Hepatocyte (in vitro differentiated cells): ENCODE results near the gene SHC3. TPM values are rescaled to one million over a fixed set of nuclear protein-coding genes. Genes with fewer than 3 reads are reported as not detected.

Experiments used
- DNase-seq: peaks from one replicate; pipeline ENCODE4 v3.0.0-alpha.2; 2016; ENCODE audit warnings: low spot score
- H2AFZ ChIP-seq: fragments of 200-600 bp; sonication (generic); 2 replicates; pipeline ENCODE4 v1.6.0; 2016; ENCODE audit warnings: antibody characterized with exemption, mild to moderate bottlenecking
- H3K27ac ChIP-seq: fragments of 200-600 bp; sonication (generic); 2 replicates; pipeline ENCODE4 v1.5.1; 2016; ENCODE audit warnings: mild to moderate bottlenecking
- H3K27me3 ChIP-seq: fragments of 200-600 bp; sonication (generic); 2 replicates; pipeline ENCODE4 v1.6.1; 2016
- H3K36me3 ChIP-seq: fragments of 200-600 bp; sonication (generic); replicated peaks from 2 replicates; pipeline ENCODE4 v1.5.1; 2016; ENCODE audit warnings: low read depth; ENCODE audit not compliant: insufficient read depth
- H3K4me1 ChIP-seq: fragments of 200-600 bp; sonication (generic); 2 replicates; pipeline ENCODE4 v1.5.1; 2016; ENCODE audit warnings: mild to moderate bottlenecking, moderate library complexity; ENCODE audit not compliant: insufficient read depth
- H3K4me2 ChIP-seq: fragments of 200-600 bp; sonication (generic); 2 replicates; pipeline ENCODE4 v1.6.0; 2016
- H3K4me3 ChIP-seq: fragments of 200-600 bp; sonication (generic); 2 replicates; pipeline ENCODE4 v1.5.1; 2016; ENCODE audit warnings: mild to moderate bottlenecking
- H3K79me2 ChIP-seq: fragments of 200-600 bp; sonication (generic); 2 replicates; pipeline ENCODE4 v1.6.0; 2017; ENCODE audit warnings: mild to moderate bottlenecking
- H3K9me2 ChIP-seq: fragments of 200-600 bp; sonication (generic); replicated peaks from 2 replicates; pipeline ENCODE4 v1.6.0; 2017; ENCODE audit warnings: mild to moderate bottlenecking; ENCODE audit not compliant: insufficient read depth
- H3K9me3 ChIP-seq: fragments of 200-600 bp; sonication (generic); 2 replicates; pipeline ENCODE4 v1.5.1; 2016; ENCODE audit warnings: low read depth, mild to moderate bottlenecking
- H4K20me1 ChIP-seq: fragments of 200-600 bp; sonication (generic); 2 replicates; pipeline ENCODE4 v1.6.0; 2016; ENCODE audit warnings: mild to moderate bottlenecking; ENCODE audit not compliant: insufficient read depth, poor library complexity, severe bottlenecking
- EZH2 ChIP-seq: fragments of 200-600 bp; sonication (generic); IDR thresholded peaks from 2 replicates; pipeline ENCODE4 v1.6.1; 2016; ENCODE audit warnings: antibody characterized with exemption, mild to moderate bottlenecking, borderline replicate concordance
- EZH2phosphoT487 ChIP-seq: fragments of 200-600 bp; sonication (generic); IDR thresholded peaks from one replicate; pipeline ENCODE4 v1.6.1; 2018; ENCODE audit warnings: antibody characterized with exemption, mild to moderate bottlenecking, low read depth, moderate library complexity; ENCODE audit not compliant: unreplicated experiment, severe bottlenecking
- WGBS: methylation state at CpG from one replicate; pipeline ENCODE4 v1.1.6; 2016; ENCODE audit warnings: low lambda C conversion rate; ENCODE audit errors: missing lambda C conversion rate; 5-methylcytosine and 5-hydroxymethylcytosine counted together
- polyA plus RNA-seq: library from polyadenylated mRNA; unstranded; fragments of >200 nt; fragmentation: Nextera tagmentation; extraction: Ambion mirVana; gene quantifications from 2 replicates; pipeline ENCODE4 v1.2.1, GENCODE V29; 2016
- total RNA-seq: library from RNA; depleted of rRNA; stranded (reverse); fragments of >200 nt; gene quantifications from 2 replicates; pipeline ENCODE4 v1.2.3, GENCODE V29; 2014
- TF ChIP-seq, protein P1 (sequence below): fragments of 200-600 bp; sonication (generic); IDR thresholded peaks from 2 replicates; pipeline ENCODE4 v1.5.1; 2016; ENCODE audit warnings: antibody characterized with exemption, mild to moderate bottlenecking; ENCODE audit not compliant: poor library complexity

Gene SHC3
- total and polyA plus RNA-seq, 2 experiments from 2014 or later, result 1.5 to 1.8 TPM

DNA sequence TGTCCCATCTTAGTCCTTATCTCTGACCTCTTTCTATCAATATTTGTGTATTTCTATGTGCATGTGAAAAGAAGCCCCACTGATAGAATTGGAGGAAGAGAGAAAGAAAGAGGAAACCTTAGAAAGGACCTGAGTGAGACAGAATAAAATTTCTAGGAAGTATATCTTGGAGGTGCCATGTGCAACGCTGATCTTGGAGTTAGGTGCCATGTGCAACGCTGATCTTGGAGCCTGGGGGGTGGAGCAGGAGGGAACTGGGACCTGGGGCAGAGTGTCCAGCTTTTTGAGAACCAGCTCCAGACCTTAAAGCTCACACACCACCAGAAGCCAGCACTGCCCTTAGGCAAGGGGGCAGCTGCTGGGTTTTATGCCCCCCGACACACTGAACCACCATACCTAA lies 89.4 kb downstream of the SHC3 start:
- no peak for TF ChIP-seq EZH2phosphoT487
- no peak for TF ChIP-seq EZH2
- TF ChIP-seq, protein P1, sequence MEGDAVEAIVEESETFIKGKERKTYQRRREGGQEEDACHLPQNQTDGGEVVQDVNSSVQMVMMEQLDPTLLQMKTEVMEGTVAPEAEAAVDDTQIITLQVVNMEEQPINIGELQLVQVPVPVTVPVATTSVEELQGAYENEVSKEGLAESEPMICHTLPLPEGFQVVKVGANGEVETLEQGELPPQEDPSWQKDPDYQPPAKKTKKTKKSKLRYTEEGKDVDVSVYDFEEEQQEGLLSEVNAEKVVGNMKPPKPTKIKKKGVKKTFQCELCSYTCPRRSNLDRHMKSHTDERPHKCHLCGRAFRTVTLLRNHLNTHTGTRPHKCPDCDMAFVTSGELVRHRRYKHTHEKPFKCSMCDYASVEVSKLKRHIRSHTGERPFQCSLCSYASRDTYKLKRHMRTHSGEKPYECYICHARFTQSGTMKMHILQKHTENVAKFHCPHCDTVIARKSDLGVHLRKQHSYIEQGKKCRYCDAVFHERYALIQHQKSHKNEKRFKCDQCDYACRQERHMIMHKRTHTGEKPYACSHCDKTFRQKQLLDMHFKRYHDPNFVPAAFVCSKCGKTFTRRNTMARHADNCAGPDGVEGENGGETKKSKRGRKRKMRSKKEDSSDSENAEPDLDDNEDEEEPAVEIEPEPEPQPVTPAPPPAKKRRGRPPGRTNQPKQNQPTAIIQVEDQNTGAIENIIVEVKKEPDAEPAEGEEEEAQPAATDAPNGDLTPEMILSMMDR, result no peak
- Histone ChIP-seq H3K79me2 (no peaks in the 10 kb centered on the region), H3K27ac (no peak overlapping the region), H3K36me3 (no peaks in the 10 kb centered on the region), H3K9me2 (no peaks in the 10 kb centered on the region), H3K27me3 (no peaks in the 10 kb centered on the region), H4K20me1 (no peaks in the 10 kb centered on the region), H3K4me3 (no peak overlapping the region), H3K9me3 (no peaks in the 10 kb centered on the region), H2AFZ (no peak overlapping the region), H3K4me1 (no peaks in the 10 kb centered on the region), H3K4me2 (no peak overlapping the region)
- no peak for DNase-seq
- WGBS, result 98% methylated on average over 3 of the region's 3 CpGs

DNA sequence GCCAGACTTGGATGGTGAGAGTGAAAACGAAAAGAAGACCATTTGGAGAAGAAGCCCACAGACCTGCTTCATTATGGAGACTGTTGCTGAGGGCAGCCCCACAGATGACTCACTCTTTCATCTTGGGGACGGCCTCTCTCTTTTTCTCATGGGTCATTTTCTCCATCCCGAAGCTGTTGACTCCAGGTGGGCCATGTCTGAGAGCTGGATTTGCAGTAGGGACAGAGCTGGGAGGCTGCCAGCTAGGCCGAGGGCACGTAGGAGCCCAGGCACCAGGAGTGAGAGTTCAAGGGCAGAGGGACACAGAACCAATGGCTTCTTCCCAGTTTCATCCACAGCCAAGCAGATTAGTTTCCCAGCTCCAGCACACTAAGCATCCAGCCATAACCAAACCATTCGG lies 95.0 kb downstream of the SHC3 start:
- 92% methylated on average over 6 of the region's 6 CpGs for WGBS
- Histone ChIP-seq H3K9me3 (no peaks in the 10 kb centered on the region), H3K4me2 (no peak overlapping the region), H2AFZ (no peak overlapping the region), H3K27me3 (no peaks in the 10 kb centered on the region), H3K4me1 (peaks cover 8% of the 10 kb centered on the region), H3K4me3 (no peak overlapping the region), H3K36me3 (no peaks in the 10 kb centered on the region), H3K27ac (no peak overlapping the region), H3K79me2 (no peaks in the 10 kb centered on the region), H4K20me1 (no peaks in the 10 kb centered on the region), H3K9me2 (no peaks in the 10 kb centered on the region)
- DNase-seq, result no peak
- TF ChIP-seq EZH2phosphoT487 (no peak), EZH2 (no peak)
- TF ChIP-seq, protein P1, result no peak

DNA sequence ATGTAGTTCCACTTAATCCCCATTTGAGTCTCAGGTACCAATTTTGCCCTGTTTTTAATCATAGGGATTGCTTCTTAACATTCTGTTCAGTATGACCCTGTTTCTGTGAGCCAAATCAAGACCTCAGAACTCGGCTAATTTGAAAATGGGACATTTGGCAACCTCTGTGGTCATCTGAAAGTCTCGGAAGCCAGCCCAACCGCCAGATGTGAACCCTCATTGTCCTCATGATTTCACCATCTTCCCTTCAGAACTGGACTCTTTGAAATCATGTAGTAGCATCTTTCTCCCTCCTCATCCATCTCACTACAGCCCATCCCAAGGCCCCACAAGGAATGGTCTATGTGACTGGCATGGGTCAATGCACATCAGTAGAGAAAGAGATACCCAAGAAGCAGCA lies 98.4 kb downstream of the SHC3 start:
- TF ChIP-seq EZH2phosphoT487 (no peak), EZH2 (no peak)
- TF ChIP-seq, protein P1, result no peak
- Histone ChIP-seq H3K79me2 (no peaks in the 10 kb centered on the region), H2AFZ (no peak overlapping the region), H3K9me2 (no peaks in the 10 kb centered on the region), H3K4me1 (peaks cover 19% of the 10 kb centered on the region), H3K4me3 (no peak overlapping the region), H4K20me1 (no peaks in the 10 kb centered on the region), H3K36me3 (no peaks in the 10 kb centered on the region), H3K27ac (no peak overlapping the region), H3K9me3 (no peaks in the 10 kb centered on the region), H3K27me3 (no peaks in the 10 kb centered on the region), H3K4me2 (no peak overlapping the region)
- DNase-seq, result no peak
- 79% methylated on average over 3 of the region's 3 CpGs for WGBS

DNA sequence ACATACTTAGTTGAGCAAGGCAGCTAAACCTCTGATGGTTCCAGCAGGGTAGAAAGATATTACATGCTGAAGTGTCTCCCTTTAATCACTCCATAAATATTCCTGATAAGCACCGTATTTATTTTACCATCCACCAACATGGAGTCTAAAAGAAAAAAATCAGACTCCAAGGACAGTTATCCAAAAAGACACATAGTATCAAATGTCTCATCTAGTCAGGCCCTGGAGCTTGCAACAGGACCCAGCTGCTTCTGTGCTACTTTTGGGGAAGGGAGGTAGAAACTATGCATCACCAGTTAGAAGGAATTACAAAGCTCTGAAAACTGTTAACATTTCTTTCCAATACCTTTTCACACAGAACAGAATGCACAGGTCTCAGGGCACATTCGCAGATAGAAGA lies 99.2 kb downstream of the SHC3 start:
- H3K27ac ChIP-seq, result no peak overlapping the region
- no peaks in the 10 kb centered on the region for H3K9me2 ChIP-seq
- no peaks in the 10 kb centered on the region for H4K20me1 ChIP-seq
- H3K36me3 ChIP-seq, result no peaks in the 10 kb centered on the region
- no peaks in the 10 kb centered on the region for H3K9me3 ChIP-seq
- 67% methylated on average over 2 of the region's 2 CpGs for WGBS
- no peak for DNase-seq
- no peaks in the 10 kb centered on the region for H3K27me3 ChIP-seq
- no peak for TF ChIP-seq EZH2
- TF ChIP-seq, protein P1, result no peak
- TF ChIP-seq EZH2phosphoT487, result no peak
- no peak overlapping the region for H2AFZ ChIP-seq
- peaks cover 19% of the 10 kb centered on the region for H3K4me1 ChIP-seq
- no peaks in the 10 kb centered on the region for H3K79me2 ChIP-seq
- H3K4me2 ChIP-seq, result no peak overlapping the region
- H3K4me3 ChIP-seq, result no peak overlapping the region
